HEK293 (cell line): Measurements from ENCODE around the gene WDR43.

Experiments
- CTCF ChIP-seq: fragments of 450-650 bp; formaldehyde crosslinking; IDR thresholded peaks from 2 replicates; pipeline ENCODE4 v1.5.1; 2016; ENCODE audit warnings: missing biosample characterization, missing genetic modification characterization
- MYNN ChIP-seq: fragments of 450-650 bp; formaldehyde crosslinking; IDR thresholded peaks from 2 replicates; pipeline ENCODE4 v1.5.1; 2016; ENCODE audit warnings: missing biosample characterization, missing genetic modification characterization, borderline replicate concordance
- MZF1 ChIP-seq: fragments of 450-650 bp; formaldehyde crosslinking; IDR thresholded peaks from 2 replicates; pipeline ENCODE4 v1.5.1; 2017; ENCODE audit warnings: missing biosample characterization, missing genetic modification characterization, borderline replicate concordance
- SETDB1 ChIP-seq: IDR thresholded peaks from one replicate; pipeline ENCODE4 v1.6.1; 2017; ENCODE audit warnings: mild to moderate bottlenecking, low read length, moderate library complexity, mixed read lengths; ENCODE audit not compliant: insufficient read length
- ZBTB1 ChIP-seq: fragments of 450-650 bp; formaldehyde crosslinking; IDR thresholded peaks from 2 replicates; pipeline ENCODE4 v1.5.1; 2016; ENCODE audit warnings: missing biosample characterization, missing genetic modification characterization
- ZFP69B ChIP-seq: fragments of 450-650 bp; formaldehyde crosslinking; IDR thresholded peaks from 2 replicates; pipeline ENCODE4 v1.5.1; 2016; ENCODE audit warnings: missing biosample characterization, missing genetic modification characterization
- ZNF24 ChIP-seq: fragments of 450-650 bp; formaldehyde crosslinking; IDR thresholded peaks from 2 replicates; pipeline ENCODE4 v1.5.1; 2016; ENCODE audit warnings: missing biosample characterization, missing genetic modification characterization
- ZNF335 ChIP-seq: fragments of 450-650 bp; formaldehyde crosslinking; conservative IDR thresholded peaks from 2 replicates; pipeline ENCODE4 v1.5.1; 2016; ENCODE audit warnings: missing biosample characterization, missing genetic modification characterization
- ZNF610 ChIP-seq: fragments of 450-650 bp; formaldehyde crosslinking; IDR thresholded peaks from 2 replicates; pipeline ENCODE4 v1.5.1; 2016; ENCODE audit warnings: missing biosample characterization, missing genetic modification characterization, borderline replicate concordance
- ZNF629 ChIP-seq: fragments of 450-650 bp; formaldehyde crosslinking; IDR thresholded peaks from 2 replicates; pipeline ENCODE4 v1.5.1; 2017; ENCODE audit warnings: missing biosample characterization, missing genetic modification characterization
- ZNF777 ChIP-seq: fragments of 450-650 bp; formaldehyde crosslinking; IDR thresholded peaks from 2 replicates; pipeline ENCODE4 v1.5.1; 2017; ENCODE audit warnings: missing biosample characterization, missing genetic modification characterization, borderline replicate concordance

GRCh38 chr2:28975671-28976070 lies 81.2 kb downstream of the WDR43 start:
- TF ChIP-seq CTCF (tag by site-specific recombination) (no peak), ZNF629 (no peak), SETDB1 (no peak), MYNN (no peak), ZNF610 (tag by site-specific recombination) (no peak), ZNF24 (tag by site-specific recombination) (no peak), ZNF335 (tag by site-specific recombination) (no peak), ZNF777 (tag by site-specific recombination) (no peak), ZFP69B (no peak), MZF1 (tag by site-specific recombination) (no peak), ZBTB1 (tag by site-specific recombination) (no peak)
